ENCODE results near the gene SEMA4C.

SEMA4C gene

GRCh38 chr2:96879545-96880040, 9.7 kb upstream of the SEMA4C start:
- no peak overlapping the region for H3K4me3 ChIP-seq
- no peak for TF ChIP-seq CTCF (IDR thresholded peaks at IDR 0.05)
- no peak for DNase-seq (ENCODE audit: low spot score)

GRCh38 chr2:96878796-96879544, 9.1 kb upstream of the SEMA4C start:
- Histone ChIP-seq H3K4me3 (no peak overlapping the region), H3K27ac (no peak overlapping the region)
- no peak for TF ChIP-seq CTCF (IDR thresholded peaks at IDR 0.05)
- no peak for DNase-seq (ENCODE audit: low spot score)

More at GRCh38 chr2:96879545-96880040, 9.7 kb upstream of the SEMA4C start:
- no peak overlapping the region for H3K27ac ChIP-seq

- Histone ChIP-seq H3K27ac (no peak overlapping the region), H3K4me3 (no peak overlapping the region)
- TF ChIP-seq CTCF (IDR thresholded peaks at IDR 0.05): no peak
- DNase-seq (ENCODE audit: low spot score): no peak
These were observed 8.3 kb upstream of the SEMA4C start for GRCh38 chr2:96878171-96878570.

- DNase-seq (ENCODE audit: low spot score): no peak
- no peak overlapping the region for H3K27ac ChIP-seq
- no peak for TF ChIP-seq CTCF (IDR thresholded peaks at IDR 0.05)
- no peak overlapping the region for H3K4me3 ChIP-seq
These were observed 7.8 kb upstream of the SEMA4C start for GRCh38 chr2:96877631-96878092.

GRCh38 chr2:96877042-96877451, 7.2 kb upstream of the SEMA4C start:
- TF ChIP-seq CTCF (IDR thresholded peaks at IDR 0.05): no peak
- Histone ChIP-seq H3K27ac (no peak overlapping the region), H3K4me3 (no peak overlapping the region)
- no peak for DNase-seq (ENCODE audit: low spot score)

GRCh38 chr2:96876269-96877041, 6.6 kb upstream of the SEMA4C start:
- no peak overlapping the region for H3K4me3 ChIP-seq
- no peak for TF ChIP-seq CTCF (IDR thresholded peaks at IDR 0.05)
- H3K27ac ChIP-seq: no peak overlapping the region
- DNase-seq (ENCODE audit: low spot score): no peak

All from coronary artery (tissue), 2 donors.